ENCODE results near the gene SYNDIG1.

Gene SYNDIG1

DNA sequence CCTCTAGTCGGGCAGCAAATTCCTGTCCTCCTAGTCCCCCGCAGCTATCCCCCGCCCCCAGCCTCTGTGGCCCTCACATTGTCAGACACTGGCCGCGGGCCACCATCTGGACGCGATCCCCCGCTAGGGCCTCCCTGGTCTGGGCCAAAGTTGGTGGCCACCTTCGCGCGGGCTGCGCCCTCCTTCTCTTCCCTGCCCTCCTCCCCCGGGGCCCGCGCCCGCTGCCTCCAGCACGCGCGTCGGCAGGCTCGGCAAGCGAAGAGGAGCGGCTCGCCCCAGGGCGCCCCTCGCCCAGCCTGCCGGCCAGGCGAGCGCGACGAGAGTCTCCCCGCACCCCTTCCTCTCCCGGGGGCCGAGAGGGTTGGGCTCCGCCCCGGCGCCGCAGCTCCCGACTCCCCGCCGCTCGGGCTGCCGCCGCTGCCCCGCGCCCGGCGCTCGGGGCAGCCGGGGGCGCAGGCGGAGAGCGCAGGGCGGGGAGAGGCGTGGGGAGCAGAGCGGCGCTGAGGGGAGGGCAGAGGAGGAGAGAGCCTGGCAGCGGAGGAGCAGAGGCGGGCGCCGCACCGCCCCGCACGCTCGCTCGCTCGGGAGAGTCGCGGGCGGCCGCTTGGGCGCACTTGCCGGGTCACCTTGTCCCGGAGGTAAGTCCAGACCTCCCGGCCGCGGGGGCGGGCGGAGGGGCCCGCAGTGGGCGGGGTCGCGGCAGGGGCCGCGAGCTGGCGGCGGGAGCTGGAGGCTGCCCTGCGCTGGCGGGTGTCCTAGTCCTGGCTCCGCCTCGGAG is at the start of gene SYNDIG1:
Gene SYNDIG1, plus strand, starts transcription at position 514 of the 778 bp plus-strand sequence. CDS start 73,469 bp downstream, outside the sequence.
- DNase-seq (ENCODE audit: extremely low spot score, insufficient read length, low read depth) (no peak), FAIRE-seq (no peak)

DNA sequence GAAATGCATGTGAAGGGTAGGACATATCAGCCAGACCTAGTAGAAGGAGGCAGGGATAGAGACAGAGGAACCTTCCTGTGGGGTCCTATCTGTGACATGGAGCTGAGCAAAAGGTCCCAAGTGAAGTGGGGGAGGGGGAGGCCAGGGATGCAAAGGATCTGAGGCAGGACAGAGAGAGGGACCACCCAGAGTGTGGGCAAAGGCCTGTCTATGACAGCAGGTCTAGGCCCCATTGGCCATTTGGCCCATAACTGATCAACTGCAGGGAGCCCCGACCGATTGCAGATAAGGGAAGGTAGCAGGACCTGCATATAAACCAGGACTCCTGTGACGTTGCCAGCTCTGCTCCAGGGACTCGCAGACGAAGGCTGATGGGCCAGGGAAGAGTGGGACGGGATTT is 49.6 kb upstream of the SYNDIG1 start:
- no peak for FAIRE-seq
- no peak for DNase-seq (ENCODE audit: extremely low spot score, insufficient read length, low read depth)

DNA sequence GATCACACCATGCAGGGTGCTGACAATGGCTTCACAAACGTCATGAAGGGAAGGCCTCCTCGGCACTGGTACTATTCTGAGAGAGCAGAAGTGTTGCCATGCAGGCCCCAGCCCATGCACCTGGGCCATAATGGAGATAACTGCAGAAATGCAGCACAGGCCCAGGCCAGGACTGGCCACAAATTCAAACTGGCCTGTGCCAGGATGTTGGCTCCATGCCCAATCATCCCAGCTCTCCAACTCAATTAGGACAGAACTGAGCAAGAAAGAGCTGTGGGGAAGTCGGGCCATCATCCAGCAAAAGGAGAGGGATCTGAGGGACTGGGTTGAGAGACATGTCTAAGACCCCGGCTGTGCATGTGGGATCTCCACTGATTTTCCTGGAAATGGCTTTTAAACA is 48.9 kb upstream of the SYNDIG1 start:
- FAIRE-seq = no peak
- DNase-seq (ENCODE audit: extremely low spot score, insufficient read length, low read depth) = no peak

DNA sequence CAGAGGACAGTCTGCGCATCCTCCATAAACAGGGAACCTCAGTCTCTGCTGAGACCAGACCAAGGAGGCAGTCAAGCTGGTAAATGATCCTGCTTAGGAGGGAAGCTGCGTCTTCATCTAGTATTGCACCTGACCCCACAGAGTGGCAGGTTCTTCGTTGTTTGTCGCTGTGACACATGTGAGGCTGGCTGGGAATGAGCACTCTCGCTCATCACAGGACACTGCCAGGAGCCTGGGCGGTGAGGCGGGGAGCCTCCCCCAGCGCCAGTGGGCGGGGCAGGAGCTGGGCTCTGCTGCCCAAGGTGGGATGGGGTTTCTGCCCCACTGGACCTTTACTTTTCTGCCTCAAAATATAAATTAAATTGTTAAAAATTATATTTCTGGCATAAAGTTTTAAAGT is 48.4 kb upstream of the SYNDIG1 start:
- no peak for DNase-seq (ENCODE audit: extremely low spot score, insufficient read length, low read depth)
- FAIRE-seq = no peak

DNA sequence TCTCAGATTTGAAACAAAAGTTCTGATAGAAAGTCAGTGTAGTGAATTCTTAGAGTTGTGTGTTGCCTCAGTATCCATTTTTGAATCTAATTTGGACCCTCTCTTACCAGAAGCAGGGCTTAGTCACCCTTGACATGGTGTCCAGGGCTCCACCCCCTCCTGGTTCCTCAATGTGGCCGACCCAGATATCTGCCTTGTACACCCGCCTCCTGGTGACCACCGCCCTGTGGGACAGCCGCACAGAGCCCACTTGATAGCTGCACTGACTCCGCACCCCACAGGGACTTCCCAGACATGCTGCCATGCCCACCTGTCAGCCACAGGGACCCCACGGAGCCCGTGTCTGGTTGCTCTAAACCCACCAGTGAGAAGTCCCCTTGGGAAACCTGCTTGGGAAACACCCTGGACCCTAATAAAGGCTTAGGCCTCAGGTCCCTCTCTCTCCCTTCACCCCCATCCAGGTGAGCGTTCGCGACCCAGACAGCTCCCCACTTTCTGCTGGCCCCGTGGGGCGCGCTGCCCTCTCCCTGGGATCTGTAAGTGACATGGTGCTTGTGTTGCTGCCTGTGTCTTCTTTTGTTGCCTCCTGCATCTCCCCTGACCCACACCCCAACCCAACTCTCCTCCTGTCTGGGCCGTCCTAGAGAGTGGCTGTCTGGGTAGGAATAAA is 47.2 kb upstream of the SYNDIG1 start:
- no peak for DNase-seq (ENCODE audit: extremely low spot score, insufficient read length, low read depth)
- FAIRE-seq = no peak

DNA sequence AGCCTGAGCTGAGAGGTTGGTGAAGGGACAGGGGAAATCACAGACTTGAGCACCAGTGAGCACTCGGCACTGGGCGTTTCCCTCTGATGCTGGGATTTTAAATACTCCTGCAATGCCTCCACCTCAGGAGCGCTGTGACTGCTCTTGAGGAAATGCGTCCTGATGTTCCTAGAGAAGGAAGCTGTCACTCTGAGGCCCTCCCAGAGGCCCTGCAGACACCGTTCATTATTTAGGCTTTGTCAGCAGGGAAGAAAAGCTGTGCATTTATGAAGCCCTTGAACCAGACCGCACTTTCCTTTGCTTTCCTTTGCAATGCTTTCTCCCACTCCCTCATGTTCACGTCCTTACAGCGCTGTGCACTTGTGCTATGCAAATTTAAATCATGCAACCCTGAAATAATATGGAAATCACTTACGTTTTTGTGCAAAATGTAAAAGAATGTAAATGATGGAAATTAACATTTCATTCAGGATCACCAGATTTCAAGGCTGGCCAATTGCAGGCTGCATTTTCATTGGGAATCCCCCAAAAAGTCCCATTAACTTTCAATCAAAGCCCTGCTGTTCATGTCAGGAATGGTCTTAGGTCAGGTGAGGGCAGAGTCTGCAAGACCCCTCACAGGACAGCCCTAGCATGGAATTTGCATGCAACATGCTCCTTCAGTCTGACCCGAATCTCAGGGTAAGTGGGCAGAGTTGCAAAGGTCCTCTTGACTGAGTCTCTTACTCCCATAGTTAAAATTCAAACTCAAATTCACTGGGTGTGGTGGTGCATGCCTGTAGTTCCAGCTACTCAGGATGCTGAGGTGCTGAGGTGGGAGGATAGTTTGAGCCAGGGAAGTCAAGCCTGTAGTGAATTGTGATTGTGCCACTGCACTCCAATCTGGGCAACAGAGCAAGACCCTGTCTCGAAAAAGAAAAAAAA is 45.8 kb upstream of the SYNDIG1 start:
- no peak for FAIRE-seq
- no peak for DNase-seq (ENCODE audit: extremely low spot score, insufficient read length, low read depth)

DNA sequence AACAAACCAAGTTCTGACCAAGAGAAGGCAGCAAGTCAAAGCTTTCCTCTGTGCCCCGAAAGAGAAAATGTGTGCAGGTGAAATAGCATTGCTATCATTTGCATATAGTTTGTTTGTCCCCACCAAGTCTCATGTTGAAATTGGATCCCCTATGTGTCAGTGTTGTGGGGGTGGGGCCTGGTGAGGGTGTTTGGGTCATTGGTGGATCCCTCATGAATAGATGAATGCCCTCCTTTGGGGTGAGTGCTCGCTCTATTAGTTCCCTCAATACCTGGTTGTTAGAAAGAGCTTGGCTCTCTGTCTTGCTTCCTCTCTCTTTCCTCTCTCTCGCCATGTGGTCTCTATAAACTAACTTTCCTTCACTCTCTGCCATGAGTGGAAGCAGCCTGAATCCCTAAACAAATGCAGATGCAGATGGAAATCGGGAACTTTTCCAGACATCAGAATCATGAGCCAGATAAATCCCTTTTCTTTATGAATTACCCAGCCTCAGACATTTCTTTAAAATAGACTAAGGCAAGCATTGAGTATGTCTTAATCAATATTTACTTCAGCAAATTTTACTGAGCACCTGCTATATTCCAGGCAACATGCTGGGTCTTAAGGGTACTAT is 43.8 kb upstream of the SYNDIG1 start:
- no peak for DNase-seq (ENCODE audit: extremely low spot score, insufficient read length, low read depth)
- FAIRE-seq = no peak

DNA sequence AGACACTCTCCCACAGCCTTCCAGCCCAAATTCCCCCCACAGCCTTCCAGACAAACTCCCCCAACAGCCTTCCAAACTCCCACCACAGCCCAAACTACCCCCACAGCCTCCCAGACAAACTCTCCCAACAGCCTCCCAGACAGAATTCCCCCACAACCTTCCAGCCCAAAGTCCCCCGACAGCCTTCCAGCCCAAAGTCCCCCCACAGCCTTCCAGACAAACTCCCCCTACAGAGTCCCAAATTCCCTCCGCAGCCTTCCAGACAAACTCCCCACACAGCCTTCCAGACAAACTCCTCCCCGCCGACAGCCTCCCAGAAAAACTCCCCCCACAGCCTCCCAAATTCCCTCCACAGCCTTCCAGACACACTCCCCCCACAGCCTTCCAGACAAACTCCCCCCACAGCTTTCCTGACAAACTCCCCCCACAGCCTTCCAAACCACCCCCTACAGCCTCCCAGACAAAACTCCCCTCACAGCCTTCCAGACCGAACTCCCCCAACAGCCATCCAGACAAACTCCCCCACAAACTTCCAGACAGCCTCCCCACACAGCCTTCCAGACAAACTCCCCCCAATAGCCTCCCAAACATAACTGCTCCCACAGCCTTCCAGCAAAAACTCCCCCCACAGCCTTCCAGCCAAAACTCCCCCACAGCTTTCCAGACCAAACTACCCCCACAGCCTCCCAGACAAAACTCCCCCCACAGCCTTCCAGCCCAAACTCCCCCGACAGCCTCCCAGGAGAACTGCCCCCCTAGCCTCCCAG is 38.0 kb upstream of the SYNDIG1 start:
- no peak for FAIRE-seq

DNA sequence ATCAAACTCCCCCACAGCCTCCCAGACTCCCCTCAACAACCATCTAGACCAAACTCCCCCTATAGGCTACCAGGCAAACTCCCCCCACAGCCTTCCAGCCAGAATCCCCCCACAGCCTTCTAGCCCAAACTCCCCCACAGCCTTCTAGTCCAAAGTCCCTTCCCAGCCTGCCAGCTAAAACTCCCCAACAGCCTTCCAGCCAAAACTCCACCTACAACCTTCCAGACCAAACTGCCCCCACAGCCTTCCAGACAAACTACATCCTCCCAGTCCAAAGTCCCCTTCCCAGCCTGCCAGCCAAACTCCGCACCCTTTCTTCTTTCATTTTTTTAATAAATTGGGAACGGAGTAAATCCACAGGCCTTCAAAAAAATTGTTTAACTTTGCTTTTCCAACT is 37.4 kb upstream of the SYNDIG1 start:
- no peak for DNase-seq (ENCODE audit: extremely low spot score, insufficient read length, low read depth)
- FAIRE-seq = no peak

More for the DNA sequence above, 38.0 kb upstream of the SYNDIG1 start:
- no peak for DNase-seq (ENCODE audit: extremely low spot score, insufficient read length, low read depth)

DNA sequence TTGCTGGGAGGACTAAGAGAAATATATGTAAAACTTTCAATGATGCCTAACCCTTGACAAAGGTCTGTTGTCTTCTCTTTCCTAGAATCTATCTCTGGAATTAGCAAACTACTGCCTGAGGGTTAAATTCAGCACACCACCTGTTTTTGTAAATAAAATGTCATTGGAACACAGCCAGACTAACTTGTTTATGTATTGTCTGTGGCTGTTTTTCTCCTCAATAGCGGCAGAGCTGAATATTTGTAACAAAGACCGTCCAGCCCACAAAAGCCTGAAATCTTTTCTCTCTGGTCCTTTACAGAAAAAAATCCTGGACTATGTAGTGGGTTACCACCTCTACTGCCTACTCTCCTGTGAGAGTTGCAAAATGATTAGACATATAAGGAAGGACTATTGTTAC is 33.3 kb upstream of the SYNDIG1 start:
- FAIRE-seq = no peak
- DNase-seq (ENCODE audit: extremely low spot score, insufficient read length, low read depth) = no peak

DNA sequence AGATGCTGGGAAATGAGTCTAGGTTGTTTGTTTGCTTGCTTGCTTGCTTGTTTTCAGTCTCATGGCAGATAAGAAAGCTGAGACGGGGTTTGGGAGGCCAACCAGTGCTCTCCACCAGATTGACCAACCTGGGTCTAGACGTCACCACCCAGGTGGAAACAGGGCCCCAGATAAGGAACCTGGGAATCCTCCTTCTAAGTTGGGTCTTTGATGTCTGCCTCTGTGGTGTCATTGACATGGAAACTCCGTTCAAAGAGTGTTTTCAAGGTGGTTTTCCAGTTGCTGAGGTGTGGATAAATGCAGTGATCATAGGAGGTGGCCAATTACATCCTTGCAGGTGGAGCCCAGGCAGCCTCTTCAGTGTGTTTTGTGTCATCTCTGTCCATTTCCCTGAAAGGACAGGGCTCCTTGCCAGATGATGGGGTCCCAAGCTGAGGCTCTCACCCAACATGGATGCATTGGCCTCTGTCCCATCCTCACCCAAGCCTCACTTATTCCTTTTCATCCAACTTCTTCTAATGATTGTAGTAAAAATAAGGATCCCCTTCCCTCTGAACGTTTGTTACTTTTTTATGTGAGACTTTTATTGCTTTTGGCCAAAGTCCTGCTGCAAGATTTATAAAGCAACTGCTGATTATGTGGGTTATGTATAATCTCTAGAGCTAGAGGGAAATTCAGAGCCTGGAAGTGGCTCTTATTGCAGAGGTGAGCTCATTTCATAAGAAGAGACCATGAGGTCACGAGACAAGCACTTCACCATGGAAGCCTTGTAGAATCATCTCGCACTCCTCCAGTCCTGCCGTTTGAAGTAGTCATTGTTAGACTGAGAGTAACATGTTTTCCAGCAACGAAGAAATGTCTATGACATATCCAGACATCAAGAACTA is 32.0 kb upstream of the SYNDIG1 start:
- no peak for FAIRE-seq
- DNase-seq (ENCODE audit: extremely low spot score, insufficient read length, low read depth) = no peak

DNA sequence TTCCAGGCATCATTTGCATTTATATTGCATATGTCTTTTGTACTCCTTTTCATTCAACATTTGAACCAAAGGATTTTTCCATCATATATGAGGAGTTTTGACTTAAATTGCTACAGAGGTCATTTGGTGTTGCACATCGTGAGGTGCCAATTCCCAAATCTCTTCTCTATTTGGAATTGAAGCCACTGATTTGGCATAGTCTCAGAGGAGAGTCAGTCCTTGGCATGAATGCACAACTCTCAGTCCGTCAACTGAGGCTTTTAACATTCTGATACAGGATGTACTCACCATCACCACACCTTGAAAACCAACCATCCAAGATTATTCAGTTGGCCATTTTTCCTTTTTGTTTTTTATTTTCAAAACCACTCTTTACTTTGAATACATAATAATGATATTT is 31.1 kb upstream of the SYNDIG1 start:
- FAIRE-seq = no peak

DNA sequence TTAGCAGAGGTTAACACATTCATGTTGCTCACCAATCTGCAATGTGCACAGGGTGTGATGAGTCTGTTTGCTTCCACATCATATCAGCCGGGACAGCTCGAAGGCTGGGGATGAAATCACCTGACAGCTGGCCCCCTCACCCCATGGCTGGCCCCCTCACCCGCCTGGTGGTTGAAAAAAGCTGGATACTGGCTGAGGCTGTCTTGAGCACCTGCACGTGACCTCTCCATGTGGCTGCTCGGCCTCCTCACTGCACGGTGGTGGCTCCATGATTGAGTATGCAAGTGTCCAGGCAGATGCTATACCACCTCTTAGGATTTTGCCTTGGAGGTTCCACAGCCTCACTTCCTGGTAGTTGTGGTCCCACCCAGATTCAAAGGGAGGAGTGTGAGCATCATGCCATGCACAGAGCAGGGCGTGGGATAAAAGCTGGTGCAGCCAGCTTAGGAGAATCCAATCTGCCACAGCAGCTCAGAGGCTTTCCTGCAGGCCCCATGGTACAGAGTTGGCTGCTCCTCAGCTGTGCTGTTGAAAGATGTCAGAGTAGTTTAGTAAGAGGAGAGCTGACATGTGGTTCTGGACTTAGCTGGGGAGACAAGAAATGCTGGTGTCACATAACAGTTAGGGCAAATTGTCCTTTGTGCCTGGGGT is 29.6 kb upstream of the SYNDIG1 start:
- DNase-seq (ENCODE audit: extremely low spot score, insufficient read length, low read depth) = no peak
- no peak for FAIRE-seq

More for the DNA sequence above, 31.1 kb upstream of the SYNDIG1 start:
- DNase-seq (ENCODE audit: extremely low spot score, insufficient read length, low read depth) = no peak

DNA sequence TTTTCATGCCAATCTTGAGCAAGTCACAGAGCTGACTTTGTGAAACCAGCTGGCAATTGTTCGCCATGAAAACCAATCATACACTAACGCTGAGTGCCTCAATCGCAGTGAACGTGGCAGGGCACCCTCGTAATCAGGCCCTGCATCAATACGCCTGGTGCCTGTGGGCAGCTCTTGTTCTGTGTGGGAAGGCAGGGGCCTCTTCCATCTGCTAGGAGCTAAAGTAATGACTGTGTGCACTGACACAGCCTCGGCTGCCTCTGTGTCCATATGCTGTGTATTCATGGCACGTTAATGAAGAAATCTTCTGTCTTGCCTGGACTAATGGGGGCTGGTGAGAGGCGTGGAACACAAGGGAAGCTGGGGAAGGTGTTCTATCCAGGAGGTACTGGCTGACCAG is 27.8 kb upstream of the SYNDIG1 start:
- DNase-seq (ENCODE audit: extremely low spot score, insufficient read length, low read depth) (no peak), FAIRE-seq (no peak)

DNA sequence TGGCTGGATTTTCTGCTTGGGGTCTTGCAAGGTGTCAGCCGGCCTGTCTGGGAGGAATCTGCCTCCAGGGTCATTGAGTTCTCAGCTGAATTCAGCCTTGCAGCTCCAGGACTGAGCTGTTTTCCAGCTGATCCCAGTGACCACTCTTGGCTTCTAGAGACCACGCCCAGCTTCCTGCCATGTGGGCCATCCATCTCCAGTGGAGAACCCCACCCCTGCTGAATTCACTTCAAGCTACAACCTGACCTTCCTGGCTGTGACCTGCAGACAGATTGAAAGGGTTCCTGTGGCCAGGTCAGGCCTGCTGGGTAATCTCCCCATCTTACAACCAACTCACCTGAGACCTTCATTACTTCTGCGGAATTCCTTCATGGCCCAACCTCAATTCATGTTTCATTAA is 26.5 kb upstream of the SYNDIG1 start:
- no peak for DNase-seq (ENCODE audit: extremely low spot score, insufficient read length, low read depth)
- no peak for FAIRE-seq

DNA sequence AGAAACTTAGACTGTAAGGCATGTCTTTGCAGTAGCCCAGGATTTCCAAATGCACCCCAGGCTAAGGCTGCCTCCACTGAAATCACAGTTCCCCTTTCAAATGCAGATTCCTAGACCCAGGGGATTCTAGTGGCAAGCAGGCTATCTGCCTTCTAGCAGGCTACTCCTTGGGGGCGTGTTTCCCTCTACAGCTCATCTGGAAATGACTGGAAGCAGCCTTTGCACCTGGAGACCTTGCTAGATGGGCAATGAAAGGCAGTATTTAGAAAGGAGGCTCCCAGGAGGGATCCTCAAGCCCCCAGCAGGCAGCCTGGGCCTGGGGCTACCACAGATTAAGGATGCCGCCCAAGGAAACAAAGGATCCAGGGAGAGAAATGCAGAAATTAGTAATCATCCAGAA is 26.0 kb upstream of the SYNDIG1 start:
- FAIRE-seq (no peak), DNase-seq (ENCODE audit: extremely low spot score, insufficient read length, low read depth) (no peak)

DNA sequence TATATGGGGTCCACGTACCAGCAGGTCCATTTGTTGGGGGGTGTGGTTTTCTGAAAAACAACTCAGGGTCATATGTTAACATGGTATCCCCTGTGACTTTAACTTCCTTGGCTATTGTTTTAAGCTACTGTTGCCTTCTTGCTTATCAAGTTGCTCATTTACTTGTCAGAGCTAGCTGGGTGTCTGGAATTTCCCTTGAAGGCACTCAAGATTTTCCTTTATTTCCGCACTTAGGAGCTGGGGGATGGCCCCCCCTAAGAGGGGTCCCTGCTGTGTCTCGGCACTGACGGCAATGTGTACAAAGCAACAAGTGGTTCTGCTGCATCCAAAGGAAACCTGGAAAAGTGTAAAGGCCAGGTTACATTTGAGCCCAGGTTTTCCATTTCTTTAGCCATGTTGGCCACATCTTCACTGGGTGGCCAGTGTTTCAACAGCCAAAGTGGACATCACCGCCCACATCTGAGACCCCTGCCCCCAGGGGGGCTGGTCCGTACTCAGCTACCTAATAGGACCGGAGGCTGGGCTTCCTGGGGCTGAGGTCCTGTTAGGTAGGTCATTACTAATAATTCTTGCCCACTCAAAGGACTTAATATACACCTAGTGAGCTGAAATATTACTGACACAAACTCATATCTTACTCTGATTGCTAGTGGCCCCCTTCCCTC is 24.8 kb upstream of the SYNDIG1 start:
- no peak for FAIRE-seq
- DNase-seq (ENCODE audit: extremely low spot score, insufficient read length, low read depth) = no peak

Data from GM18507 (cell line).